HG03558 (cell line): ENCODE measurements around the gene TMF1.

Experiments
- ATAC-seq: cut with Tn5 transposase; IDR thresholded peaks from one replicate; pipeline ENCODE4 v1.9.1; 2021; ENCODE audit warnings: moderate number of reproducible peaks; ENCODE audit not compliant: unreplicated experiment; ENCODE audit errors: extremely low read depth

TMF1 gene

DNA sequence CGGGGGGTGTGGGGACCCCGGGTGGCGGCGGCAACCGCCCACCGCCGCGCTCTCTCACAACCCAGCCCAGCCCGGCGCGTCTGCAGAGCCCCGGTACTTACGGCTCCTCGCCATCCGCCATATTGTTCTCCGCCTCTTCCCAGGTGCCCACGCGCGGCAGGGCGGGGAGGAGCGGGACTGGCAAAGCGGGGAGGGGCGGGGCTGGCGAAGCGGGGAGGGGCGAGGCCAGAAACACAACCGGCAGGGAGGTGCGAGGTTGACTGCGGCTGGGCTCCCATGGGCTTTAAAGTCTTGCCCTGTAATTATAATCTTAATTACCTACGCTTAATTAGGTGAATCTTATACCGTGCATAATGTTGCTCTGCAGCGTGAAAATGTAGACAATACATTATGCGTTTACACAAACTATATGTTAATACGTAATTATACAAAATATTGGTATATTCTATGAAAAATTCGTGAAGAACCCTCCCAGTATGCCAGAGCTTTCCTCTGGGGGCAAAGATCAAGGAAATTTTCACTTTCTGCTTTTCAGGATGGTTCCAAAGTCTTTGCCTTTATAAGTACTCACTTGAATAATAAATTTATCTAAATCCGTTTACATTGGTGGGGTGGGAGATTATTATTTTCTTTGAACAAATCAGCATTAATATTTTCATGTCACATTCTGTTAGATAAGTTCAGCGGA, 28.2 kb upstream of the TMF1 start, which contains the start of gene UBA3:
UBA3 (minus strand) TSS at position 133 of the 688 bp plus-strand sequence; CDS start at position 121, 12 bp downstream.
- ATAC-seq, result peak; percentile 16

DNA sequence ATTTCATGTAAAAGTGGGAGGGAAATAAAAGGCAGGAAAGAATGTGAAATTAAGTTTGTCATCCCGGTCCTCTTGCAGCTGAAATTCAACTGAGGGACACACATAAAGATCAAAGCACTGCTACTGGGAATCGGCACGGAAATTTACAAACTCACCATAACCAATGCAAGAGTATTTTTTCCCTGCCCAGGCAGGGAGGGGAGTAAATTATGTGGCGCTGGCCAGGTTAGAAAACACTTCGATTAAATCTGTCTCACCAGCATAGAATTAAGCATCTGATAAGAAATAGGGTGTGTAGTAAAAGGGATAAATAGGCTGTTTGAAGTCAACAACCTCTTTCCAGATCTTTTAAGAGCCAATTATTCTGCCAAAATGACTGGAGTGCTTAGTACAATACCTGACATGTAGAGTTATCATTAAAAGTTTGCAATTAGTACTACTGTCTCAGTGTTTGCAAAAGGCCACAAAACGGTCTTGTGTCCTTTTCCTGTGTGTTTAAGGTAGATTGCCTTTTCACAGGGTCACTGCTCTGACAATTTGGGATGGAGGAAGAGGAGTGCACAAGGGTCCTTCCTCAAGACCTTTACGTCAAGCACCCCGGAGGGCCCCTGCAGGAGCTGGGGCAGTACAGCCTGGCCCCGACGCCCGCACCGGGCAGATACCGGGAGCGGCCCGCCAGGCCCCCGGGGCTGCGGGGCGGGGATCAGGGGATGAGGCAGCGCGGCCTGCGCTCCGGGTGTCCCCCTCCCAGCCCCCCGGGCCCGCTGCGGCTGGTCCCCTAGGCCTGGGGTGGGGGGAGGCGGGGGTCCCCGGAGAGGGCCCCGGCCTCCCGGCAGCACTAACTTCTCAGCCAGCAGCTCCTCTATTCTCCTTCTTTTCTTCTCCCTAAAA, 27.4 kb upstream of the TMF1 start:
- ATAC-seq, result no peak

DNA sequence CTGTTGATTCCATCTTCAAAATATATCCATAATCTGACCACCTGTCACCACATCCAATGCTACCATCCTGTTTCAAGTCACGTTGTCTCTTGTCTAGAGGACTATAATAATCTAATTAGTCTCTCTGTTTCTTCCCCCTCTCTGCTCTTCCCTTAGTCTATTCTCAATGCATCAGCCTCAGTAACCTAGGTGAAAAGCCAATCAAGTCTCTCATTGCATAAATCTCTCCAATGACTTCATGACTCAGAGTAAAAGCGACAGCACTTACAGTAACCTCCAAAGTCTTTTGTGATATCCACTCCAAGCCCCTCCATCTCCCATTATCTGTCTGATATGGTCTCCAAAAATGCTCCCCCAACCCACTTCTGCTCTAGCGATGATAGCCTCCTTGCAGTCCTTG, 20.8 kb upstream of the TMF1 start:
- ATAC-seq, result no peak

GRCh38 chr3:69066121-69066520, 14.0 kb upstream of the TMF1 start:
- ATAC-seq, result no peak

DNA sequence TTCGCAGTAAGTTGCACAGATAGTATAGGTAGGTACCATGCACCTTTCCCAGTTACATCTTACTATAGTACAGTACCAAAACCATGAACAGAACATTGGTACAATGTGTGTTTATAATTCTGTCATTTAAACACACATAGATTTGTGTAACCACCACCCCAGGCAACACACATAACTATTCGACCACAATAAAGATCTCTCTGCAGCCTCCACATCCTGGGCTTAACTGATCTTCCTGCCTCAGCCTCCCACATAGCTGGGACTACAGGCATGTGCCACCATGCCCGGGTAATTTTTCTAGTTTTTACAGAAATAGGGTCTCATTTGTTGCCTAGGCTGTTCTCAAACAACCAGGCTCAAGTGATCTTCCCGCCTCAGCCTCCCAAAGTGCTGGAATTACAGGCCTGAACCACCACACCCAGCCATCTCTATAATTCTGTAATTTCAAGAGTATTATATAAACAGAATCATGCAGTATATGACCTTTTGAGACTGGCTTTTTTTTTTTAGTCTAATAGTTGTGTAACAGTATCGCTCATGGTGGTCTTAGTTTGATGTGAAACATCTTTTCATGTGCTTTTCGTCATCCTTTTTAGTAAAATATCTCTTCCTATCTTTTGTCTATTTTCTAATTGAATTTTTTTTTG, 13.3 kb upstream of the TMF1 start:
- no peak for ATAC-seq

DNA sequence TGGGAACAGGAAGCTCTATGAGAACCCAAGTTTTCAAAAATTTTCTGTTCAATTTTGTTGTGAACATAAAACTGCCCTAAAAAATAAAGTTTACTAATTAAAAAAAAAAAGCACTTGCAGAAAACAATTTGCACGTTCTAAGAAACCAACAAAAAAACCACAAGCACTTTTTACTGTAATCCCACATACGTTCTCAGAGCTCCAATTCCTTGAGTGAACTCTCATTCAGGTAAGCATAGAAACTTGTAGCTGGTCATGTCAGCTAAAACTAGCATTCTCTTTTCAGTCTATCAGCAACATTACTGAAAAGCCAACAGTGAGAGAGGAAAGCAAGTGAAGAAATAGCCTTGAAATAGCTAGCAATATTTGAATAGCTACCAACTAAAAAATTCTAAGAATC, 11.5 kb upstream of the TMF1 start:
- ATAC-seq, result no peak

DNA sequence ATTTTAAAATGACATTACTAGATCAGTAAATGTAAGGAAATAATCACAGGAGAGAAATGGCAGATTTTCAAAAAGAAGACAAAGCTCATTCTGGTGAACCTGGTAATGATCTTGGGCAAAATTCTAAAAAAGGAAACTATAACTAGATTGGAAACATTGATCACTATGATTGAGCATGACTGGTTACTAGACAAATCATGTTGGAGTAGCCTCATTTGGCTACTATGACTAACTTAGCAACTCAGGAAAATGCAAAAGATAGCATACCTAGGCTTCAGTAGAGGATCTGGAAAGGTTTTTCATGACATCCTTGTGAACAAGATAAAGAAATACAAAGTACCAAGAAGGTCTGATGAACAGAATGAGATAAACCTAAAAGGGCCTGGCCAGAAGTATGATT, 7.6 kb upstream of the TMF1 start:
- no peak for ATAC-seq

- ATAC-seq, result no peak
These were observed 6.8 kb upstream of the TMF1 start for GRCh38 chr3:69058947-69059224.

DNA sequence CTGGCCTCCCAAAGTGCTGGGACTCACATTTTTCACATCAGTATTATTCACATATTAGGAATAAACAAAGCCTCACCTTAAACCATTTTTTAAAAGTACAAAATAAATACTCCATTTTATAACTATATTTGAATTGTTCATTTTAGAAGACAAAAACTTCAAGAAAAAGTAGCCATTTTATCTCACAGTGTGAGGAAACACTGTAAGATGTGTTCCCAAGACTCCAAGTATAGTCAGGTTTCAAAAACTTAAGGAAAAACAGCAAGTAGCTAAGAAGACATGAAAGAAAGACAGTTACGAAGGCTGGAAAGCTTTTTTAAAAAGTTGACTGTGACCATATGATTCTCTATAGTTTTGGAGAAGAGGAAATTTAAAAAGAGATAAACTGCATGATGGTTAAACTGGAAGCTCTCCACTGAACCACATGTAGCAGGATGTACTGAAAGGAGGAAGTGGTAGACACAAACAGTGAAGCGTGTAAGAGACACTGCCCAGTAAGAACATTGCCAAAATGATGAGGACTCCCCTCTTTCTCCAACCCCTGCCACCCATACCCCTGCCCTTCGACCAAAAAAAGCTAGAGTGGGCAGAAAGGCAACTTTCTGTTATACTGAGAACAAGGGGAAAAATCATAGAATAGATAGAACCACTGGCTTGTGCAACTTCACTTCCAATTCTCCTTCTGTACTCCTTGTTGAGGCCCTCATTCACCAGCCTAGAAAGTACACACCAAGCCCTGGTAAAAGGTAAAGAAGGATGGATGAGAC, 6.2 kb upstream of the TMF1 start:
- ATAC-seq, result peak; percentile 90

GRCh38 chr3:69052472-69052898, 352 bp upstream of the TMF1 start:
- no peak for ATAC-seq

GRCh38 chr3:69048990-69049389, 3.1 kb downstream of the TMF1 start:
- no peak for ATAC-seq

- no peak for ATAC-seq
These were observed 7.5 kb downstream of the TMF1 start for GRCh38 chr3:69044608-69045007.

DNA sequence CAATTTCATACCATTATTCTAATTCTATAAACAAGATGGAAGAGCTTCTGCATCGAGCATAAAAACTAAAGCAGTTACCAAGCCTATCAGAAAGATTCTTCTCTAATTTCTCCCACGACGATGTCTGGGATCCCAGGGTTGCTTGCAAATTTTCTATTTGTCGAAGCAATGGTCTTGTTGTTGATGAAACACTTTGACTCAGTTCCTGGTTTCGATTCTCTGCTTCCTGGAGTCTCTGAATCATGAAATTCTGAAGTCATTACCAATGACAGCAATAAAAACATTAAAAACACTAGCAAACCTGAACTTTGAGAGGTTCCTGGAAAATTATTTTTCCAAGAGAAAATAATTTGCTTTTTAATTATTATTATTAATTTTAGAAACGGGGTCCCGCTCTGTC, 18.7 kb downstream of the TMF1 start:
- no peak for ATAC-seq

GRCh38 chr3:69032737-69033136, 19.4 kb downstream of the TMF1 start:
- no peak for ATAC-seq

DNA sequence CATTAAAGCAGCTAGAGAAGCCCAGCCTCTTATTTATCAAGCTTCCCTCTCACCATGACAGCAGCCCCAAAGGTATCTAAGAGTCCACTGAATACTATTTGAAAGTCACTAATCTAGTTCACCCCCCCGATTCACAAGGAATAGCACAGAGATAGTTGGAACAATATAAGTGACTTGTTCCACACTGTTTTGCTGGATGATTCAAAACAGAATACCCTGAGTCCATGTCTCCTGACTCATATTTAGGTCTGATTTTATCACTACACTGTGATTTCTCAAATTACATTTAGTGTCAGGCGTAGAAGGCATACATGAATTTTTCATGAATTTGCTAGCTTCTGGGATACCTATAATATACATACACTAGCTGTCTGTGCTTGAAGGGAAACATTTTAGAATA, 20.0 kb downstream of the TMF1 start:
- ATAC-seq, result no peak

DNA sequence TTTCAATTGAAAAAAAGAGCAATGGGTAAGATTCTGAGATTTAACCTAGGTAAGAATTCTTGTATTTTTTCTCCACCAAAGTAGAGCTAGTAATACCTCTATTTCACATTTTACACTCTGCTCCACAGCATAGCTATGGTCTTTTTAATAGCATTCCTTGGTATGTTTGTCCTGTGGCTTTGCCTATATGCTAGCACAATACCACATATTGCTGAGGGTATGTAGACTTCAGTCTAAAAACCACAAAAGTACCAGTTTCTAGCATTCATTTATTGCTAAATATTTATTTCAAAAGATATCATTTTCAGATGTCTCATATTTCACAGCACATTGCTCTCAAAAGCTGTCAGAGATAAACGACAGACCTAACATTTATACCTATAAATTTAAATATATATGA, 20.5 kb downstream of the TMF1 start:
- ATAC-seq, result no peak

GRCh38 chr3:69020857-69021256, 31.3 kb downstream of the TMF1 start:
- no peak for ATAC-seq

DNA sequence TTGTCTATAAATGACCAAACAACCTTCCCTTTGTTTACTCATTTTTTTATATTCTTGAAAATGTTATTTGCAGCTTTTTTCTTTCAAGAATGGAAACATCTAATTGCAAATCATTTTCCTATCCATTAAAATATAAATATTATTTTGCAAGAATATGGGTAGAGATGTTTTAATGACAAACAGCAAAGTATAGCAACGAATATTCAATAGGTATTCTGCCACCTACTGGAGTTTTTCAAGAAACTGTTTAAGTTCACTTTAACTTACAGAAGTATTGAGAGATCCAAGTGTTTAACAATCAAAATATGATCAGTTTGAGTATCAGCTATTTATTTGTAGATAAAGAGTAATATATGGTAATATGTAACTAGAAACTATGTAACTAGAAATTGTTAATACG, 31.7 kb downstream of the TMF1 start:
- no peak for ATAC-seq

DNA sequence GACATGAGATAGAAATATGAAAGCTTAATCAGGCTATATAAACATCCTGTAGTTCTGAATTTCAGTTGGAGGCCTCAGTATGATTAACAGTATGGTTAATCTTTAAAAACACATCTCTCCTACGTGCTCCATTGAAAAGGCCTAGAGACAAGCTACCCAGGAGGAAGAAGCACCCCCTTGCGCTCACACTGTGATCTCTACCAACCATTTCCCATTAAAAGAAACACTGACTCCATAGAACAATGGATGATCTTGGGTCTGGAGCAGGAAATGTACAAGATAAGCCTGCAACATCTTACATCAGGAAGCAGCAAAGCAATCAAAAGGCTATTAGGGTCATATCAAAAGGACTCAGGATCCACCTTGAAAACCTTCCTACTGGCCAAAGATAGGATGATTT, 35.2 kb downstream of the TMF1 start:
- ATAC-seq, result no peak

GRCh38 chr3:69016102-69016501, 36.0 kb downstream of the TMF1 start:
- ATAC-seq, result no peak
